GM12878 (cell line): Measurements from ENCODE around the gene THUMPD3. TPM values are rescaled to one million over a fixed set of nuclear protein-coding genes. Genes with fewer than 3 reads are reported as not detected.

Experiments
- CBFB ChIP-seq: IDR thresholded peaks from 2 replicates; pipeline ENCODE4 v1.6.1; 2016; ENCODE audit warnings: antibody characterized with exemption, low read depth
- CBX5 ChIP-seq: sonication (generic); IDR thresholded peaks from 2 replicates; pipeline ENCODE4 v1.6.1; 2016; ENCODE audit warnings: low read depth, moderate library complexity, mild to moderate bottlenecking, inconsistent platforms
- CEBPZ ChIP-seq: fragments of 150-350 bp; IDR thresholded peaks from 2 replicates; pipeline ENCODE4 v1.6.1; 2016; ENCODE audit warnings: low read depth, low read length
- DPF2 ChIP-seq: fragments of 450-650 bp; IDR thresholded peaks from 2 replicates; pipeline ENCODE4 v1.6.1; 2017; ENCODE audit warnings: mild to moderate bottlenecking
- FOXK2 ChIP-seq: fragments of 450-650 bp; IDR thresholded peaks from 2 replicates; pipeline ENCODE4 v1.6.1; 2017; ENCODE audit warnings: mild to moderate bottlenecking, moderate library complexity
- GATAD2B ChIP-seq: fragments of 450-650 bp; conservative IDR thresholded peaks from 2 replicates; pipeline ENCODE4 v1.6.1; 2017; ENCODE audit warnings: low read depth, mild to moderate bottlenecking, moderate library complexity
- MTA3 ChIP-seq: IDR thresholded peaks from 2 replicates; pipeline ENCODE4 v1.6.1; 2012; ENCODE audit warnings: low read length, inconsistent platforms, borderline replicate concordance
- NRF1 ChIP-seq: conservative IDR thresholded peaks from 2 replicates; pipeline ENCODE4 v1.6.1; 2011; ENCODE audit warnings: mild to moderate bottlenecking, low read depth, low read length, improper control_type of control experiment
- POLR2A ChIP-seq: IDR thresholded peaks from 2 replicates; pipeline ENCODE4 v1.6.1; 2011; ENCODE audit warnings: low read depth, mild to moderate bottlenecking, low read length
- POLR2AphosphoS5 ChIP-seq: IDR thresholded peaks from 2 replicates; pipeline ENCODE4 v1.6.1; 2011; ENCODE audit warnings: mild to moderate bottlenecking, low read length, inconsistent platforms
- RAD51 ChIP-seq: fragments of 450-650 bp; IDR thresholded peaks from 2 replicates; pipeline ENCODE4 v1.6.1; 2016; ENCODE audit warnings: moderate library complexity, mild to moderate bottlenecking, inconsistent platforms
- RB1 ChIP-seq: fragments of 450-650 bp; formaldehyde crosslinking; IDR thresholded peaks from 2 replicates; pipeline ENCODE4 v1.6.1; 2017; ENCODE audit warnings: mild to moderate bottlenecking, borderline replicate concordance
- RELB ChIP-seq: fragments of 450-650 bp; IDR thresholded peaks from 2 replicates; pipeline ENCODE4 v1.6.1; 2017; ENCODE audit warnings: low read depth, mild to moderate bottlenecking, moderate library complexity
- RUNX3 ChIP-seq: IDR thresholded peaks from 2 replicates; pipeline ENCODE4 v1.6.1; 2012; ENCODE audit warnings: low read length, inconsistent platforms
- SMAD1 ChIP-seq: fragments of 450-650 bp; IDR thresholded peaks from 2 replicates; pipeline ENCODE4 v1.6.1; 2018; ENCODE audit warnings: mild to moderate bottlenecking, low read depth; ENCODE audit not compliant: partially characterized antibody
- ZNF207 ChIP-seq: fragments of 450-650 bp; IDR thresholded peaks from 2 replicates; pipeline ENCODE4 v1.6.1; 2014; ENCODE audit warnings: antibody characterized with exemption, mild to moderate bottlenecking, borderline replicate concordance
- ZNF592 ChIP-seq: fragments of 450-650 bp; IDR thresholded peaks from 2 replicates; pipeline ENCODE4 v1.6.1; 2017; ENCODE audit warnings: mild to moderate bottlenecking, moderate library complexity
- ZNF687 ChIP-seq: fragments of 450-650 bp; IDR thresholded peaks from 2 replicates; pipeline ENCODE4 v1.6.1; 2017; ENCODE audit warnings: mild to moderate bottlenecking, moderate library complexity
- polyA plus RNA-seq, 11 experiments: library from polyadenylated mRNA; depleted of rRNA in 4 of 11; unstranded in 6 of 11; stranded (reverse) in 5 of 11; fragments of >200 nt; fragmentation: Nextera tagmentation in 4 of 11; fragmentation: Illumina TruSeq in 1 of 11; extraction: Ambion mirVana in 4 of 11; extraction: Trizol in 1 of 11; gene quantifications; 1 replicate in 1 of 11; 2 replicates in 10 of 11; pipeline versions ENCODE4 v1.2.1 to v1.2.3, GENCODE V29; 2011 to 2016; ENCODE audit warnings: inconsistent platforms in 2 of 11, missing spikeins in 2 of 11, low read depth in 1 of 11
- total RNA-seq, 4 experiments: library from RNA; depleted of rRNA in 3 of 4; stranded (reverse); fragments of >200 nt in 3 of 4; fragmentation: Illumina TruSeq in 1 of 4; extraction: Trizol in 1 of 4; gene quantifications; 2 replicates each; pipeline versions ENCODE4 v1.2.1 to v1.2.3, GENCODE V29; 2013 to 2021

THUMPD3 gene
- total and polyA plus RNA-seq, 10 of the 15 experiments (the other 5 are each of a cell fraction or from before 2014, with no cell fraction given), result 28.7 to 47.4 (median 41.8) TPM

GRCh38 chr3:9396632-9397331, 33.9 kb downstream of the THUMPD3 start (continued):
- TF ChIP-seq ZNF687 (peak; percentile 74), RB1 (peak; percentile 67; the same call in 1 of the 2 replicates), NRF1 (peak; percentile 10), CBX5 (0 out of 2 replicates have a peak, but pooled peaks have one; percentile 10), RUNX3 (no peak), POLR2AphosphoS5 (peak; percentile 99), CBFB (peak; percentile 74), RELB (peak; percentile 87), RAD51 (no peak), DPF2 (peak; percentile 76; the same call in 1 of the 2 replicates), GATAD2B (peak; percentile 42; the same call in 1 of the 2 replicates), SMAD1 (peak; percentile 86), POLR2A (peak; percentile 93), ZNF592 (no peak), ZNF207 (no peak), CEBPZ (peak; percentile 69), FOXK2 (peak; percentile 95), MTA3 (no peak)
